HG03045 (cell line): ENCODE results near the gene PXK.
"Not testable (repeated sequence)": the region's sequence is repeated elsewhere in the genome, so short reads cannot be mapped to it uniquely, and the experiment has no call there.

Experiments used
- ATAC-seq: cut with Tn5 transposase; IDR thresholded peaks from one replicate; pipeline ENCODE4 v1.9.1; 2021; ENCODE audit warnings: mild to moderate bottlenecking, moderate library complexity; ENCODE audit not compliant: unreplicated experiment

Gene PXK

DNA sequence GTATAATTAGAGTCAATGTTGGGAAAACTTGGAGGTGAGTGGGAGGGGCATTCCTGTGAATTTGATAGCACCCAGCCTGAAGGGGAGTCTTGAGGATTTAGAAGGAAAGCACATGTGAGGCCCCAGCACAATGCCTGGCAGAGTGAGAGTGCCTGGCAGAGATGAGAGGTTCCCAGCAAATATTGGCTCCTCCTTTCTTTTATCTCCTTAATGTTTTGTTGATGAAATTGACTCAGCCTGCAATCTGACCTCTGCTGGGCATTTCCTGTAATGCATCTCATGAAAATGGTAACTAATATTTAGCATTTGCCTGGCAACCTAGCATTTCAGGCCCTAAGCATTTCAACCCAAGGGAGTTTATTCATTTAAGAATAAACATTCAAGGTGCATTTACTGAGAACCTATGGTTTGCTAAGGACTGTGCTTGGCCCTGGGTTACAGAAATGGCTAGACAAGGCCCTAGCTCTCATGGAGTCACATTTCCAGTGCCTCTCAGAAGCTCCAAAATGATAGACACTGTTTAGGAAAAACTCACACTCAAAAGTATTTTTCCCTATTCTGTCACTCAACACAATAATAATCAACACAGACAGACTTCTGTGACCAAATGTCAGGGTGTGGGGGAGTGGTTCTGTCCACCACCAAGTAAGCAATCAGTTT, 82.0 kb downstream of the PXK start:
- no peak for ATAC-seq

DNA sequence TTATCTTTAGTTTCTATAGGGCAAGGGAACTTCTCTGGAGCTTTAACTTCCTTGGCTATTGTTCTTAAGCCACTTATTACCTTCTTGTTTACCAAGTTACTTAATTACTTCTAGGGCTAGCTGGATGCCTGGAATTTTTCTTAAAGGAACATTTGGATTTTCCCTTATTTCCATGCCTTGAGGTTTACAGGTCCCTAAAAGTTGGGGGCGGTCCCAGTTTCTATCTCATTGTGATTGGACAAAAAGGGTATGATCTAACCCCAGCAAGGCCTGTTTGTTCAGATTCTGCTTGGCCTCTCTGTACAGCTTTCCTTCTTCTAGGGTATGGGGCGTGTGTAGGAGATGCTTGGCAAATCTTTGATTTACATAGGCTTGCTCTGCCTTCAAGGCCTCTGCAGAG, 83.5 kb downstream of the PXK start:
- no peak for ATAC-seq

DNA sequence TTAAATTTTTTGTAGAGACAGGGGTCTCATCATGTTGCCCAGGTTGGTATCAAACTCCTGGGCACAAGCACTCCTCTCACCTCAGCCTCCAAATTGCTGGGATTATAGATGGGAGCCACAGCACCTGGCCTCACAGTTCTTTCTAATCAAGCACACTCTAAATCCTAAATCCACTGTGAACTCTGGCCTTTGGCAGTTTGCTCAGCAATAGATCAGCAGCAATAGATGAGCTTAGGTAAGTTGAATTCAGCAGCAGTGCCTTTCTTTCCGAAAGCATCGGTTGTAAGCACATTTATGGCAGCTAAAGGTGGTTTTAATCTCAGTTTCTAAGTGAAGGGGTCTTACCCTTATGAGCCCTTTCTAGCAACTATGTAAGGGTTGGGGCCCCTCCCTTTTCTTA, 84.4 kb downstream of the PXK start:
- ATAC-seq = no peak

DNA sequence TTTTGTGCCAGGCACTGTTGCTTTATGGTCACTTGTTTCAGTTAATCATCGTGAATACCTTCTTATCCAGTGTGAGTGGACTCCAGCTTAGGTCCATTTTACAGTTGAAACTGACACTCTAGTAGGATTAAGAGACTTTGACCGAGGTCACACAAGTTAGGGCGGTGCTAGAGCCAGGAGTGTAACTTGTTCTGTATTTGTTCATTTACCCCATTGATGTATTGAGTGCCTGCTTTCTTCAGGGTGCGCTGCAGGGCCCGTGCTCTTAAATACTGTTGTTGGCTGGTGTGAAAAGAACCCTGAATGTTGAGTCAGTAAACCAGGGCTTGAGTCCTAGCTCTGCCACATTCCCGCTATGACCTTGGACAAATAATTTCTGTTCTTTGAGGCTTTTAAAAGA, 85.5 kb downstream of the PXK start:
- no peak for ATAC-seq

DNA sequence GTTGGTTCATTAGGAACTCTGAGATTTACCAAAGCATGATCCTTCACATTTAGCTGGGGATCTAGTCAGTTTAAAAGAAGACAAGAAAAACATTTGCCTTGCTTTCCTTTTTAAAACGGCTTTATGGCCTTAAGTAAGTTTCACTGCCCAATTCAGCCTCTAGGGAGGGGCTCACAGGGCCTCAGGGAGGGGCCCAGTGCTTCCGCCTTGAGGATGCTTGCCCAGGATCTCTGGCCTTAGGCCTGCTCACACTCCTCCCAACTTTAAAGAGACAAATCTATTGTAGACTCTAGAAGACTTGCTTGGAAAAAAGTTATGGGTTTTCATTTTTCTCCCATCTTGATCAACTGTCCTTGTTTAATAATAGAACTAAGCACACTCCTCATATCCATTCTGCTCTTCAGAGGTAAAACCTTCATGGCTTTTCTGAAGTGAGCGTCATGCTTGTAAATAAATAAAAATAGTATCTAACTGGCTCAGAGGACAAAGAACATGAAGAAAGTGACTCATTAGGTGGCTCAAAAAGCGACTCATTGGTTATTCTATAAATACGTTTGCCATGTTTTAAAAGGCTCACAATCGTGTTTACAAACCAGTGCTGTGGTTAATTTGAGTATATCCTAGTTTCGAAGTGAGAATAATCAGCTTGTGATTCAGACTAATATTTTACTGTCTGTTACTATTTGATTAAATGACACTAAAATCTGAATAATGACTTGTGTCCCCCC, 87.3 kb downstream of the PXK start:
- ATAC-seq = peak; percentile 61

DNA sequence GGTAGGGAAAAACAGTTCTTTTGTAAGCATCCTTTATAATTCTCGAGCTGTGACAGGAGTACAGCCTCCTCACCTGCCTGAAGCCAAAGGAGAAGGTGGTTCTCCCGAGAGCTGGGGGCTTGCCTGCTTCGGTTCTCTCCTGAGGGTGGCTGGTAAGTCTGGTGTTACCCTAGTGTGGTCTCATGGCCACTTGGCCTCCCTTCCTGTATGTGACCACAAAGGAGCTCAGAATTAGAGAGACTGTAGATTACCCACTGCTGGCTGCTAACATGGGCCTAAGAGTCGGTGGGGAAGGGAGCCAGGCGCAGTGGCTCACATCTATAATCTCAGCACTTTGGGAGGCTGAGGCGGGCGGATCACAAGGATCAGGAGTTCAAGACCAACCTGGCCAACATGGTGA, 88.3 kb downstream of the PXK start:
- no peak for ATAC-seq

DNA sequence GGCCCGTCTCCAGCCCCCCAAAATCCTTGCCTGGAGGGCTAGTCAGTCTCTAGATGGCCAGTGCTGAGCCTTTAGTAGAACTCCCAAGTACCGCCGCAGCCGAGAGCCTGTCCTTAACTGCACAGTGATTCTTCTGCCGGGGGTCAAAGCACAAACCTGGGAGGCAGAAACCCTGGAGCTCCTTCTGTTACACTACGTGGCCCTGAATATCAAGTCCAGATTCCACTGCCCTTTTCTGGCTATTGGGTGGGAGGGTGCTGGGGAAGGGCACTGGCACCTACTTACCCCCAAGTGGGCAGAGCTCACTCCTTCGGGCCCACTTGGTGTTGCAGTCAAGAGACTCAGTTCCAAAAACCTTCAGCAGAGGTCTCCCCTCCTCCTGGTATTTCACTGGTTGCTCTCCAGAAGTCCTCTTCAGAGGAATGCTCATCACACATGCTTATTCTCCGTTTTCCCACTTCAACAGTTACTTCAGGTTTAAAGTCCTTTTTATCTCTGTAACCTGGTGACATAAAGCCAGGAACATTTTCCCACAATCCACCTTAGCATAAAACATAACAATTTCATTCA, 90.1 kb downstream of the PXK start:
- no peak for ATAC-seq

DNA sequence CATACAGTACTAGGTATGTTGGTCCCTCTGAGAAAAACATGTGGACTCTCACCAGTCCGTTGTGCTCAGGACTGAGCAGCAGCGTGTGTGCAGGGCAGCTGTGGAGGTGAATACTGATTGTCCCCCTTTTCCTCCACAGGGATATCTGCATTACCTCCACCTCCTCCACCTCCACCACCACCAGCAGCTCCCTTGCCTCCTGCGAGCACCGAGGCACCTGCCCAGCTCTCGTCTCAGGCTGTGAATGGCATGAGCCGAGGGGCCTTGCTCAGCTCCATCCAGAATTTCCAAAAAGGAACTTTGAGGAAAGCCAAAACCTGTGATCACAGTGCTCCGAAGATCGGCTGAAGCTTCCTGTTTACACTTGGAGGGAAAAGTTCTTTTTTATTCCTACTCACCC, 91.9 kb downstream of the PXK start:
- no peak for ATAC-seq

DNA sequence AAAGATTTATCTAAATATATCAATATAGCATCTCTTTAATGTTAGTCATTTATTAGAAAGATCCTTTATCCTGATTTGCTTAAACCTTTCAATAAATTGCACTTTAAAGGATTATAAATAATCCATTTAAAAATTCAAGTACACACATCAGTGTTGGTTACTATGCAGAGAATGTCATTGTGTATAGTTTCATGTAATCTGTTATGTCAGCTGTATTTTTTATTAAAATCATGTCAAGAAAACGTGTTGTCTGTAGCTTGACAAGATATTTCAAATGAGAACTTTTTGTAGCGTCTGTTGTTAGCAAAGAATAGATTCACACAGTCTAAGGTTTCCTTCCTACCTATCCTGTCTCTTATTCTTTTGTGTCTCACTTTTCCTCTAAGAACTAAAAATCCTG, 93.1 kb downstream of the PXK start:
- ATAC-seq = no peak

DNA sequence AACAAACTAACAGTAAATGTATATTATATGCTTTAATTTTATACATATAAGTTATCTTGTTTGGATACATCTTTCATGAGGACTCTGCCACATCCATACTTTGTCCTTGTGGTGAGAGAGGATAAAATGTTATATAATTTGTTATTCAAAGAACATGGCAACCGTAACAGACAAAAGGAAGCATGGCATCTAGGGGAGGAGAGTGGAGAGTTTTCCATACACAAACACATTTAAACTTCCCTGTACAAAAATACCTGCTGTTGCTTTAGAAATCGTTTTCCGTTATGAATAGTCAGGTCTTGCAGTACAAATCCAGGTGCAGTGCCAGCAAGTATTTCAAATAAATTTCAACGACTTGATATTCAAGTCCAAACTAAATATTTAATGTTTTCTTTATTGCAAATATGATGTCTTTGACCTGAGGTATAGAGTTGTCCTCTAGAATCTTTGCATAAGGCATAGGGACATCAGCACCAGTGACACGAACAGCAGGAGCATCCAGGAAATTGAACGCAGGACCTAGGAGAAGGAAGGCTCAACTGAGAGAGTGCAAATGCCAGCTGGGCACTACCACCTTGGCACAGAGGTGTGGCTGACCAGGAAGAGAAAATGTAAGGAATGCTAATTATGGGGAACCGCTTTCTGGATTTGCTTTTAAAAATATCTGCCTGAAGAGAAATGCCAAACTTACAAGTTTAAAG, 95.1 kb downstream of the PXK start:
- ATAC-seq = no peak

DNA sequence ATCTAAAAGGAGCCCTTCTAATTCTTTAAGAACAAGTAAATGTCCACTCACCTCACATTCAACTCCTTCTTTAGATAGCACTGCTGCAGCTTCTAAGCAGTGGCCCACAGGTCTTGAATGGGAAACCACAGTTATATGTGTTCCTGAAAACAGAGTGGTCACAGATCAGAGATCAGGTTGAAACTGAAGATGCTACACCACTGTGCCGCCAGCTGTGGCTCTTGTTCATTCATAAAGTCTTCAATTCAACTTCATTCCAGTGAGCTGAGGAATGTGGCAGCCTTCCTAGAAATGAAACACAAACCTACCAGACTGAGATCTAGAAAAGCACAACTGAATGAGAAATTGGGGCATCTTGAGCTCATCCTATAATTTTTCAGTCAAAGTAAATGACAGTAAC, 97.0 kb downstream of the PXK start:
- no peak for ATAC-seq

DNA sequence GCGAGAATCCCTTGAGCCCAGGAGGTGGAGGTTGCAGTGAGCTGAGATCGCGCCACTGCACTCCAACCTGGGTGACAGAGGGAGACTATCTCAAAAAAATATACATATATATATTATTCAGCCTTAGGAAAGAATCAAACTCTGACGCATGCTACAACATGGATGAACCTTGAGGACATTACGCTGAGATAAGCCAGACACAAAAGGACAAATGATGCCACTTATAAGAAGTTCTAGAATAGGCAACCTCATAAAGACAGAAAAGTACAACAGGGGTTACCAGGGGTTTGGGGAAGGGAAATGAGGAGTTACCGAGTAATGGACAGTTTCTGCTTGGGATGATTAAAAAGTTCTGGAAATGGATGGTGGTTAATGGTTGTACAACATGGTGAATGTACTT, 100.2 kb downstream of the PXK start:
- ATAC-seq = no peak

DNA sequence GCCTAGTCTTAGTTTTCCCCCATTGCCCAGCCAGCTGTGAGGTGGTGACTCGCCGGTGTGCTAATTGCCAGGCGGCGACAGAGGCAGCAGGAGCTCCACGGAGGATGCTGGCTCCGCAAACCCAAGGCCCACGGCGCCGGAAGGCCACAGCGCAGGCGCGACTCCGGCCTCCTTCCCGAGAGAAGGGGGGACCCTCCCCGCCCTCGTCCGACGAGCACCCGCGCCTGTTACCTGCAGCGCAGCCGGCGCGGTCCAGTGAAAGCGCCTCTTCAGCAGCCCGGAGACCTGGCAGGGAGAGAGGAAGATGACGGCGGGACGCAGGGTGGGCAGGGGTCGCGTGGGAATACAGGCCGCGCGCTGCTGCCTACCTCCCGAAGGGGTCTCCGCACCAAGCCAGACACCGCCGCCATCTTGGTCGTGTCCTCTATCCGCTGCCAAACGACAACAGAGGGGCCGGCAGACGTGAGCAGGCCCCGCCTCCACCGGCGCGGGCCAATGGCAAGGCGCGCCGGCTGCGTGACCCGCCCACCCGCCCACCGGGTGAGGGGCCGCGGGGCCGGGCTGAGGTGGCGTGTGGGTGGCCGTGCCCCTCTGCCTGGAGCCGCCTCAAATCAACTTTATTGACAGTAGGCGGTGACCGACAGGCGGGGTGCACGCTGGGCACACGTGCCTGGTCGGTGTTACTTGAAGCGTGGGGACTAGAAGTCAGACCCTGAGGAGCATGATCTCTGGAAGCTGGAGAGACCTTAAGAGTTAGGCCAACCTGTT, 100.9 kb downstream of the PXK start, which contains the start of gene PDHB:
Gene PDHB (minus strand): TSS at position 433 of the 768 bp plus-strand sequence. CDS start 23 bp downstream, at position 410.
- peak; percentile 96 for ATAC-seq

DNA sequence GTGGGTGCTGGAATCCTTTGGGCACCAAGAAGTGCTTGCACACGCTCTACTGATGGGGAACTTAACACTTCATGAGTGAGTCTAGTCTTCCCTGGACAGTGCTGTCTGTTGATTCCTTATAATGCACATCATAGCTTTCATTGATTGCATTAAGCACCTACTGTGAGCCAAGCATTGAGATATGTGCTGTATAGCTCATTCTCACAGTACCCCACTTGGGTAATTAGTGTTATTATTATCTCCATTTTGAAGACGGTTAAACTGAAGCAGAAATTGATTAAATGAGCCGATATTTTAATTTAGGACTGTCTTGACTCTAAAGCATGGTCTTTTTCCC, 101.4 kb downstream of the PXK start:
- ATAC-seq = no peak

DNA sequence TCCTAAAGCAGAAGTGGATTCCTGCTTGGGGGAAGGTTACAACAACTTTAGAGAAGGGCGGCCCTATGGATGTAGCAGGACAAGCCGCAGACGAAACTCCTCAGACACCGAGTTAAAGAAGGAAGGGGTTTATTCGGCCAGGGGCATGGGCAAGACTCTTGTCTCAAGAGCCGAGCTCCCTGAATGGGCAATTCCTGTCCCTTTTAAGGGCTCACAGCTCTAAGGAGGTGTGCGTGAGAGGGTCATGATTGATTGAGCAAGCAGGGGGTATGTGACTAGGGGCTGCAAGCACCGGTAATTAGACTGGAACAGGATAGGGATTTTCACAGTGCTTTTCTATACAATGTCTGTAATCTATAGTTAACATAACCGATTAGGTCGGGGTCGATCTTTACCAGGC, 101.8 kb downstream of the PXK start:
- no peak for ATAC-seq

DNA sequence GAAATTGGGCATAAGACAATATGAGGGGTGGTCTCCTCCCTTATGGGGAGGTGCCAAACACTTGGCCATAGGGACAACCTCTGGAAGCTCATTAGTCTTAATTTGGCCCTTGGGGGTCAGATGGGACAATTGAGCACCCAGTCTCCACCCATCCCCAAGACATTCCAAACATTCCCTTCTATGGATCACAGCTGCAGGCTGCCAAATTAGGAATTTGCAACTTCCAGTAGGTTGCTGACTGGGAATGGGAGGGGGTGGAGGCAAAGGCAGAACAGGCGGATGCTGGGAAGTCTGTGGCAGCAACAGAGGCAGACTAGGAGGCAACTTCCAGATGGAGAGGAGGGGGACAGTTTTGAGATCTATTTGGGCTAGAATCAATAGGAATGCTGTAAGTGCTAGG, 102.3 kb downstream of the PXK start:
- ATAC-seq = no peak

DNA sequence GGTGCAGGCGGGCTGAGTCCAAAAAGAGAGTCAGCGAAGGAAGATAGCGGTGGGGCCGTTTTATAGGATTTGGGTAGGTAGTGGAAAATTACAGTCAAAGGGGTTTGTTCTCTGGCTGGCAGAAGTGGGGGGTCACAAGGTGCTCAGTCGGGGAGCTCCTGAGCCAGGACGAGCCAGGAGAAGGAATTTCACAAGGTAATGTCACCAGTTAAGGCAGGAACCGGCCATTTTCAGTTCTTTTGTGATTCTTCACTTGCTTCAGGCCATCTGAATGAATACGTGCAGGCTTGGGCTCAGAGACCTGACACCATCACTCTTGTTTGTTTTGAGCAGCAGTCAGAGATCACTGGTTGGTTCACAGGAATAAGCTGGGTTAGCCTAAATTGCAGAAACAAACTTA, 104.6 kb downstream of the PXK start:
- ATAC-seq = not testable (repeated sequence)

DNA sequence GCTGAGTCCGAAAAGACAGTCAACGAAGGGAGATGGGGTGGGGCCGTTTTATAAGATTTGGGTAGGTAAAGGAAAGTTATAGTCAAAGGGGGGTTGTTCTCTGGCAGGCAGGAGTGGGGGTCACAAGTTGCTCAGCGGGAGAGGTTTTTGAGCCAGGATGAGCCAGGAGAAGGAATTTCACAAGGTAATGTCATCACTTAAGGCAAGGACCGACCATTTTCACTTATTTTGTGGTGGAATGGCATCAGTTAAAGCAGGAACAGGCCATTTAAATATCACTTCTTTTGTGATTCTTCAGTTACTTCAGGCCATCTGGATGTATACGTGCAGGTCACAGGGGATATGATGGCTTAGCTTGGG, 108.3 kb downstream of the PXK start:
- ATAC-seq = not testable (repeated sequence)

DNA sequence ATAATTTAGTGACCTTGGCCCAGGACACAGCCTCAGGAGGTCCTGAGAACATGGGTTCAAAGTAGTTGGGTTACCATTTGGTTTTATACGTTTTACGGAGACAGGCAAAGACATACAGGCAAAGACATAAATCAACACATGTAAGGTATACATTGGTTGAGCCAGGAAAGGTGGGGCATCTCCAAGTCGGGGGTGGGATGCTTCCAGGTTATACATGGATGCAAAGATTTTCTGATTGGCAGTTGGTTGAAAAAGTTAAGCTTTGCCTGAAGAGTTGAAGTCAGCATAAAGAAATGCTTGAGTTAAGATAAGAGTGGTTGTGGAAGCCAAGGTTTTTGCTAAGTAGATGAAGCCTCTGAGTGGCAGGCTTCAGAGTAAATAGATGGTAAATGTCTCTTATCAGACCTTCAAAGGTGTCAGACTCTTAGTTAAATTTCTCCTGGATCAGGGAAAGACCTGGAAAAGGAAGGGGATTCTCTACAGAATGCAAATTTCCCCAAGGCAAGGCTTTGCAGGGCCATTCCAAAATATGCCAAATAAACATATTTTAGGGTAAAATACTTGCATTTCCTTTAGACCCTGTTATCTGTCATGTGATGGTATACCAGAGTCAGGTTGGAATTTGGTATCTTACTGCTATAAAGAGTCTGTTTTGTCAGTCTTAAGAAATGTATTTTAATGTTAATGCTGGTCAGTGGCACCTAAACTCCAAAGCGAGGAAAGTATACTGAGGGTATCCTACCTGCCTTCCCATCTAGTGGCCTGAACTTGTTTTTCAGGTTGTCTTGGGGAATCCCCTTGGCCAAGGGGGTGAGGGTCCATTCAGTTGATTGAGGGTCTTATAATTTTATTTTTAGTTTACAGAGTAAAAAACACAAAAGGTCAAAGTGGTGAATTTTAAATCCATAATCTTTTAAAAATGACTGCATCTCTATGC, 109.1 kb downstream of the PXK start:
- ATAC-seq = no peak

DNA sequence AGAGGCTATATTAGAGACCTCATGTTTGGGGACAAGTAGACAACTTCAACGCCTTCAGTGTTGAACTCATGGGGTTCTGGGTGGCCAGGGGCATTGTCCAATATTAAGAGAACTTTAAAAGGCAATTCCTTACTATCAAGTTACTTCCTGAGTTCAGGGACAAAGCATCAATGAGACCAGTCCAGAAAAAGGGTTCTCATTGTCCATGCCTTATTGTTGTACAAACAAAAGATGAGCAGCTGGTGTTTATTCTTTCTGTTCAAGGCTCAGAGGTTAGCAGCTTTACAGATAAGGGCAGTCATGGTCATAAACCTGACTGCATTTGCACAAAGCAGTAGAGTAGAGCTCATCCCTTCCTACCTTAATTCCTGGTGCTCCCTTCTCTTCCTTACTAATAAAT, 119.5 kb downstream of the PXK start:
- ATAC-seq = no peak
